Neural progenitor cell (in vitro differentiated cells): ENCODE measurements around the gene NTN4.

Experiments used
- EZH2 ChIP-seq: fragments of 200-600 bp; sonication (generic); IDR thresholded peaks from 2 replicates; pipeline ENCODE4 v1.6.1; 2017; ENCODE audit warnings: antibody characterized with exemption, mild to moderate bottlenecking, moderate library complexity
- TF ChIP-seq, protein P1 (sequence below): fragments of 200-600 bp; sonication (generic); IDR thresholded peaks from 2 replicates; pipeline ENCODE4 v1.5.1; 2017; ENCODE audit warnings: antibody characterized with exemption, mild to moderate bottlenecking

- TF ChIP-seq EZH2, result no peak
- TF ChIP-seq, protein P1, sequence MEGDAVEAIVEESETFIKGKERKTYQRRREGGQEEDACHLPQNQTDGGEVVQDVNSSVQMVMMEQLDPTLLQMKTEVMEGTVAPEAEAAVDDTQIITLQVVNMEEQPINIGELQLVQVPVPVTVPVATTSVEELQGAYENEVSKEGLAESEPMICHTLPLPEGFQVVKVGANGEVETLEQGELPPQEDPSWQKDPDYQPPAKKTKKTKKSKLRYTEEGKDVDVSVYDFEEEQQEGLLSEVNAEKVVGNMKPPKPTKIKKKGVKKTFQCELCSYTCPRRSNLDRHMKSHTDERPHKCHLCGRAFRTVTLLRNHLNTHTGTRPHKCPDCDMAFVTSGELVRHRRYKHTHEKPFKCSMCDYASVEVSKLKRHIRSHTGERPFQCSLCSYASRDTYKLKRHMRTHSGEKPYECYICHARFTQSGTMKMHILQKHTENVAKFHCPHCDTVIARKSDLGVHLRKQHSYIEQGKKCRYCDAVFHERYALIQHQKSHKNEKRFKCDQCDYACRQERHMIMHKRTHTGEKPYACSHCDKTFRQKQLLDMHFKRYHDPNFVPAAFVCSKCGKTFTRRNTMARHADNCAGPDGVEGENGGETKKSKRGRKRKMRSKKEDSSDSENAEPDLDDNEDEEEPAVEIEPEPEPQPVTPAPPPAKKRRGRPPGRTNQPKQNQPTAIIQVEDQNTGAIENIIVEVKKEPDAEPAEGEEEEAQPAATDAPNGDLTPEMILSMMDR, result no peak
These were observed 46.2 kb upstream of the NTN4 start for GRCh38 chr12:95836630-95837239.
